ENCODE results near the gene CMSS1.

The CMSS1 gene

DNA sequence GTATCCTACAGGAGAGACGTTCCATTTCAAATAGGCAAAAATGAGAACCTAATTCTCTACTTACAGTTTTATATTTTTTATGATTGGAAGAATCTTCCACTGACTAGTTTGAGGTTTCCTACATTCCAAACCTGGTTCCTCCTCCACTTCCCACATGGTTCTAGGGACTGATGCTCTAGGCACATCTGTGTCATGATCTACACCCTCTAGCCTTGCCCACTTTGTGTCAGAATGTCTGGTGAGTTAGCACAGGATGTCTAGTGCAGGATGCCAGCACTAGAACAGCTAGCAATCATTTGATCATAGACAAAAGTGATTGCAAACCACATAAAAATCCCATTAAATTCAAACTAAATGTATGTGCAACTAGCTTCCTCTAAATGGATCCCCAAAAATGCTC, 323.3 kb downstream of the CMSS1 start:
- H3K27me3 ChIP-seq (ENCODE audit: insufficient read depth, low read length, poor library complexity) = no peaks in the 10 kb centered on the region
- no peaks in the 10 kb centered on the region for H3K4me1 ChIP-seq (ENCODE audit: control insufficient read depth, low read depth, low read length)
- H3K23ac ChIP-seq (ENCODE audit: low read length) = no peak overlapping the region
- no peak overlapping the region for H3K27ac ChIP-seq (ENCODE audit: low read depth, low read length)
- DNase-seq = no peak
- H3K4me2 ChIP-seq (ENCODE audit: low read length) = no peak overlapping the region
- H2BK120ac ChIP-seq (ENCODE audit: low read depth, low read length) = no peak overlapping the region
- H4K8ac ChIP-seq (ENCODE audit: low read depth, low read length) = no peak overlapping the region
- no peak overlapping the region for H4K5ac ChIP-seq (ENCODE audit: low read length)
- no peaks in the 10 kb centered on the region for H3K36me3 ChIP-seq (ENCODE audit: control insufficient read depth, insufficient read depth, low read length)
- H3K9ac ChIP-seq (ENCODE audit: low read length) = no peak overlapping the region
- H2AK5ac ChIP-seq (ENCODE audit: low read length) = no peak overlapping the region
- H3K18ac ChIP-seq (ENCODE audit: low read length) = no peak overlapping the region
- no peak overlapping the region for H3K4me3 ChIP-seq (ENCODE audit: low read length)
- no peak overlapping the region for H2BK5ac ChIP-seq (ENCODE audit: low read length)
- no peak overlapping the region for H3K4ac ChIP-seq (ENCODE audit: low read depth, low read length)
- H3K56ac ChIP-seq (ENCODE audit: low read length) = no peak overlapping the region
- H2BK15ac ChIP-seq (replicated peaks; ENCODE audit: low read depth) = no peak overlapping the region
- no peaks in the 10 kb centered on the region for H3K79me1 ChIP-seq (ENCODE audit: low read length)
- no peaks in the 10 kb centered on the region for H3K79me2 ChIP-seq (ENCODE audit: control insufficient read depth, insufficient read depth, low read length)
- no CpG with 5 or more reads among the region's 1 CpG for WGBS (ENCODE audit: extremely low coverage, insufficient coverage, low lambda C conversion rate)

DNA sequence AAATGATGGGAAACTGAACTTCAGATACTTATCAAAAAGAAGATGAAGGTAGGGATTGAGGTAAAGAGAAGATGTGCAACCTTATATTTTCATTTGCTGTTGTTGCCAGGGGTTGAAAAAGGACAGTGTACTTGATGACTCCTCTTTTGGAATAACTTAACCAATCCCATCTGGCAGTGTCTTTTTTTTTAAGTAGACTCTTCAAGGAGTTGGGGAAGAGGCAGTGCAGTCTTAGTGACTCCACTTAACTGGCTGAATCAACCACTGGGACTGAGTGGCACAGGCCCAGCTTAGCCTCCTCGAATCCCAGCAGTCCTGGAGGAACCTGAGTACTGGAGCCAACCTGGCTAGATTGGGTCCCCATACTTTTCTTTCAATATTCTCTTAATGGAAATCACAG, 323.9 kb downstream of the CMSS1 start:
- H4K5ac ChIP-seq (ENCODE audit: low read length) = no peak overlapping the region
- no peak overlapping the region for H2BK15ac ChIP-seq (replicated peaks; ENCODE audit: low read depth)
- H4K8ac ChIP-seq (ENCODE audit: low read depth, low read length) = no peak overlapping the region
- H3K27ac ChIP-seq (ENCODE audit: low read depth, low read length) = no peak overlapping the region
- H3K79me1 ChIP-seq (ENCODE audit: low read length) = no peaks in the 10 kb centered on the region
- no peak overlapping the region for H2BK120ac ChIP-seq (ENCODE audit: low read depth, low read length)
- H3K4me1 ChIP-seq (ENCODE audit: control insufficient read depth, low read depth, low read length) = no peaks in the 10 kb centered on the region
- H3K36me3 ChIP-seq (ENCODE audit: control insufficient read depth, insufficient read depth, low read length) = no peaks in the 10 kb centered on the region
- H3K4ac ChIP-seq (ENCODE audit: low read depth, low read length) = no peak overlapping the region
- no peak for DNase-seq
- no peak overlapping the region for H3K18ac ChIP-seq (ENCODE audit: low read length)
- H3K56ac ChIP-seq (ENCODE audit: low read length) = no peak overlapping the region
- no peak overlapping the region for H3K4me2 ChIP-seq (ENCODE audit: low read length)
- no peaks in the 10 kb centered on the region for H3K79me2 ChIP-seq (ENCODE audit: control insufficient read depth, insufficient read depth, low read length)
- H3K23ac ChIP-seq (ENCODE audit: low read length) = no peak overlapping the region
- H2BK5ac ChIP-seq (ENCODE audit: low read length) = no peak overlapping the region
- H3K9ac ChIP-seq (ENCODE audit: low read length) = no peak overlapping the region
- no CpG with 5 or more reads among the region's 1 CpG for WGBS (ENCODE audit: extremely low coverage, insufficient coverage, low lambda C conversion rate)
- no peaks in the 10 kb centered on the region for H3K27me3 ChIP-seq (ENCODE audit: insufficient read depth, low read length, poor library complexity)
- no peak overlapping the region for H2AK5ac ChIP-seq (ENCODE audit: low read length)
- no peak overlapping the region for H3K4me3 ChIP-seq (ENCODE audit: low read length)

DNA sequence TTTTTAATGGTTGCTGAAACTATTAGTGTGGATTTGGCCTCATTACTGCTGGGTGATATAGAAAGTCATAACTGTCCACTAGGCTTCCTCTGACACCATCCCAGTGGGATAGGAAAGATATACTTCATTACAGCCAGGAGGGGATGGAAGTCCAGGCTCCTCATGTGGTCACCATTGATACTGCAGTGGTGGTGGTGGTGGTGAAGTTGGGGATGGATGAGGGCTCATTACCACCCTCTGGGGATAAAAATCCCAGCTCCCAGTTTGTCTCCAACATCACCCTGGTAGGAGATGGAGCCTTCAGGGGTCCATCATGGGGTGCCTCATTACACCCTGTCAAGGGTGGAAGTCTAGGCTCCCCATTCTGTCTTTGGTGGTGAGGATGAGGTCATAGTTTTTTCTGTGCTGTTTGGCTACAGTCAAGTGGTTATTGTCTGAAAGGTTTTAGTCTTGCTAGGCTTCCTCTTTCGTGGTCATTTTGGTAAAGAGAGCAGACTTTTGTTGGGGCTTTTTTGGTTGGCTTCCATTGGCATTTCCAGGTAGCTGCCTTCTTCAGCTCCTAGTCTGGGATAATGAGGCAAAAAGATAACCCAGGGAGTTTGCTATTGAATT, 326.7 kb downstream of the CMSS1 start:
- Histone ChIP-seq H3K9ac (ENCODE audit: low read length) (no peak overlapping the region), H4K8ac (ENCODE audit: low read depth, low read length) (no peak overlapping the region)
- no CpG with 5 or more reads among the region's 1 CpG for WGBS (ENCODE audit: extremely low coverage, insufficient coverage, low lambda C conversion rate)

DNA sequence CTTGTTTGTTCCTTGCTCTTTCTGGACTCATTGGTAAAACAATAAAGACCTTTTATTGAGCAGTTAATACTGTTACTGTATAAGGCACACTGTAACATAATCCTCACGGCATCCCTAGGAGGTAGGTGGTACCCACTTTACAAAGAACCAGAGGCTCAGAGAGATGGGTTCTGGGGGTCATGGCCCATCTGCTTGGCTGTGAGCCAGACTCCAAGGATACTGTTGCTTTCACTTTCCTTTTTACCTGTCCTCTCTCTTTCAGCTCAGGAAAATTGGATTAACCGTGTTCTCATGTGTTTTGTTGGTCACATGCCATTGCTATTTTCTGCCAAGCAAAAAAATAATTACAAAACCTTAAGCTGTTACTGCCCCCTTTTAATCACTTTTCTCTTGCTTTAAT, 331.5 kb downstream of the CMSS1 start:
- H4K8ac ChIP-seq (ENCODE audit: low read depth, low read length) = no peak overlapping the region
- no peak overlapping the region for H3K4me3 ChIP-seq (ENCODE audit: low read length)
- no peaks in the 10 kb centered on the region for H3K79me2 ChIP-seq (ENCODE audit: control insufficient read depth, insufficient read depth, low read length)
- no peak overlapping the region for H2AK5ac ChIP-seq (ENCODE audit: low read length)
- no peak overlapping the region for H2BK120ac ChIP-seq (ENCODE audit: low read depth, low read length)
- no peak for DNase-seq
- H3K4ac ChIP-seq (ENCODE audit: low read depth, low read length) = no peak overlapping the region
- no peak overlapping the region for H3K4me2 ChIP-seq (ENCODE audit: low read length)
- no peak overlapping the region for H4K5ac ChIP-seq (ENCODE audit: low read length)
- no CpG with 5 or more reads among the region's 2 CpGs for WGBS (ENCODE audit: extremely low coverage, insufficient coverage, low lambda C conversion rate)
- no peak overlapping the region for H3K9ac ChIP-seq (ENCODE audit: low read length)
- no peak overlapping the region for H3K27ac ChIP-seq (ENCODE audit: low read depth, low read length)
- no peaks in the 10 kb centered on the region for H3K27me3 ChIP-seq (ENCODE audit: insufficient read depth, low read length, poor library complexity)
- no peak overlapping the region for H3K18ac ChIP-seq (ENCODE audit: low read length)
- no peak overlapping the region for H2BK15ac ChIP-seq (replicated peaks; ENCODE audit: low read depth)
- H3K56ac ChIP-seq (ENCODE audit: low read length) = no peak overlapping the region
- no peak overlapping the region for H2BK5ac ChIP-seq (ENCODE audit: low read length)
- no peaks in the 10 kb centered on the region for H3K79me1 ChIP-seq (ENCODE audit: low read length)
- H3K23ac ChIP-seq (ENCODE audit: low read length) = no peak overlapping the region
- no peaks in the 10 kb centered on the region for H3K36me3 ChIP-seq (ENCODE audit: control insufficient read depth, insufficient read depth, low read length)
- H3K4me1 ChIP-seq (ENCODE audit: control insufficient read depth, low read depth, low read length) = no peaks in the 10 kb centered on the region

More for the DNA sequence above, 326.7 kb downstream of the CMSS1 start:
- no peak overlapping the region for H3K4me3 ChIP-seq (ENCODE audit: low read length)
- no peak overlapping the region for H3K4ac ChIP-seq (ENCODE audit: low read depth, low read length)
- no peak overlapping the region for H2AK5ac ChIP-seq (ENCODE audit: low read length)
- no peak overlapping the region for H3K18ac ChIP-seq (ENCODE audit: low read length)
- no peak overlapping the region for H4K5ac ChIP-seq (ENCODE audit: low read length)
- H3K79me2 ChIP-seq (ENCODE audit: control insufficient read depth, insufficient read depth, low read length) = no peaks in the 10 kb centered on the region
- no peaks in the 10 kb centered on the region for H3K36me3 ChIP-seq (ENCODE audit: control insufficient read depth, insufficient read depth, low read length)
- no peak overlapping the region for H3K56ac ChIP-seq (ENCODE audit: low read length)
- no peaks in the 10 kb centered on the region for H3K27me3 ChIP-seq (ENCODE audit: insufficient read depth, low read length, poor library complexity)
- H2BK120ac ChIP-seq (ENCODE audit: low read depth, low read length) = no peak overlapping the region
- no peak overlapping the region for H3K23ac ChIP-seq (ENCODE audit: low read length)
- H3K27ac ChIP-seq (ENCODE audit: low read depth, low read length) = no peak overlapping the region
- H3K79me1 ChIP-seq (ENCODE audit: low read length) = no peaks in the 10 kb centered on the region
- no peak overlapping the region for H3K4me2 ChIP-seq (ENCODE audit: low read length)
- H3K4me1 ChIP-seq (ENCODE audit: control insufficient read depth, low read depth, low read length) = no peaks in the 10 kb centered on the region
- no peak overlapping the region for H2BK15ac ChIP-seq (replicated peaks; ENCODE audit: low read depth)
- no peak for DNase-seq
- H2BK5ac ChIP-seq (ENCODE audit: low read length) = no peak overlapping the region

DNA sequence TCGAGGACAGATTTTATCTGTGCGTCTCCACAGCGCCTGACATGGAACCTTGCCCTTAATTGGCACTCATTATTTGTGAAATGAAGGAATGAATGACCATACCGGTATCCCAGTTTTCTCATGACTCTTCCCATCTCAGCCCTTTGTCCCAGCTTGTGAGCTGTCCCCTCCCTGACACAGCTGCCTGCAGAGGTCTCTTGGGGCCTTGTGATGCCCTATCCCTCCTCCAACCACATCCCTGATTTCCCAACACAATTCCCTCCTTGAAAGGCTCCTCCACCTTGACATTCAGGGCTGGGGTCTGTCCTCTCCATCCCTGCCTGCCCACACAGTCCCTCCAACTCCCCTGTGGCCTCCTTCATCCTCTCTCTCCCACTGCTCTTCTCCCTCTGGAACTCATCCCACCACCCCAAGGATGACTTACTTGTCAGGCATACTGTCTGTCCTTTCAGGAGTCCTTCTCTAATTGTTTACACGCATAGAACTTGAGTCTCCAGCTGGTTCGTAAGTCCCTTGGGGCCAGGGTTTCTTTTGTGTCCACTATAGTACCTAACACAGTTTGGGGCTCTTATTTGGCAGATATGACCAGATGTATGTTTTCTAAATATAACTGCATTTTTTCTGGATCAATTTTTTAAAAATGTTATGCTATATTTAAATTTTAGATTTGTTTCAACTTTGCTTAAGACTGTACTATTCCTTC, 332.2 kb downstream of the CMSS1 start:
- Histone ChIP-seq H2BK15ac (replicated peaks; ENCODE audit: low read depth) (no peak overlapping the region), H3K9ac (ENCODE audit: low read length) (no peak overlapping the region), H3K18ac (ENCODE audit: low read length) (no peak overlapping the region), H3K79me1 (ENCODE audit: low read length) (no peaks in the 10 kb centered on the region), H3K27me3 (ENCODE audit: insufficient read depth, low read length, poor library complexity) (no peaks in the 10 kb centered on the region), H2BK120ac (ENCODE audit: low read depth, low read length) (no peak overlapping the region), H3K4ac (ENCODE audit: low read depth, low read length) (no peak overlapping the region), H3K79me2 (ENCODE audit: control insufficient read depth, insufficient read depth, low read length) (no peaks in the 10 kb centered on the region), H3K36me3 (ENCODE audit: control insufficient read depth, insufficient read depth, low read length) (no peaks in the 10 kb centered on the region), H2AK5ac (ENCODE audit: low read length) (no peak overlapping the region), H3K27ac (ENCODE audit: low read depth, low read length) (no peak overlapping the region), H2BK5ac (ENCODE audit: low read length) (no peak overlapping the region), H4K5ac (ENCODE audit: low read length) (no peak overlapping the region), H3K4me3 (ENCODE audit: low read length) (no peak overlapping the region), H3K23ac (ENCODE audit: low read length) (no peak overlapping the region), H3K56ac (ENCODE audit: low read length) (no peak overlapping the region), H3K4me2 (ENCODE audit: low read length) (no peak overlapping the region), H3K4me1 (ENCODE audit: control insufficient read depth, low read depth, low read length) (no peaks in the 10 kb centered on the region), H4K8ac (ENCODE audit: low read depth, low read length) (no peak overlapping the region)
- no peak for DNase-seq
- no CpG with 5 or more reads among the region's 6 CpGs for WGBS (ENCODE audit: extremely low coverage, insufficient coverage, low lambda C conversion rate)

DNA sequence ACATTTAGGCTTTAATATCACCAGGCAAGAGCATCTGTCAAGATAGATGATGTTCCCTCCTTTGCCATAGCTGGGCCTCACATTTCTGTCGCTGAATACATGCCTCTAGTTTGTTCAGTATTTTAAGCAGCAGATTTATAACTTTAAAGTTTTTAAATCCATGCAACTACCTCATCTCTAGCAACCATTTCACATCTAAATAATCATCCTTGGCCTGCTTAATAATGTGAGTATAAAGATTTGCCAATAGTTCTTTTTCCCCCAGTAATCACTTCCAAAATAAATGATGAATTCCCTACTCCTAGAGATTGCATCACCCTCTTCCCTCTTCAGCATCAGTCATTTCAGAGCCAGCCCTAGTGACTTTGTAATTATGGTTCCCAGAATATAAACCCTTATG, 332.8 kb downstream of the CMSS1 start:
- no peak overlapping the region for H4K5ac ChIP-seq (ENCODE audit: low read length)
- no peak overlapping the region for H2BK15ac ChIP-seq (replicated peaks; ENCODE audit: low read depth)
- H3K4me2 ChIP-seq (ENCODE audit: low read length) = no peak overlapping the region
- no peaks in the 10 kb centered on the region for H3K79me2 ChIP-seq (ENCODE audit: control insufficient read depth, insufficient read depth, low read length)
- H3K9ac ChIP-seq (ENCODE audit: low read length) = no peak overlapping the region
- H3K36me3 ChIP-seq (ENCODE audit: control insufficient read depth, insufficient read depth, low read length) = no peaks in the 10 kb centered on the region
- no peak overlapping the region for H4K8ac ChIP-seq (ENCODE audit: low read depth, low read length)
- H2BK5ac ChIP-seq (ENCODE audit: low read length) = no peak overlapping the region
- H3K23ac ChIP-seq (ENCODE audit: low read length) = no peak overlapping the region
- H3K18ac ChIP-seq (ENCODE audit: low read length) = no peak overlapping the region
- H3K79me1 ChIP-seq (ENCODE audit: low read length) = no peaks in the 10 kb centered on the region
- H3K27ac ChIP-seq (ENCODE audit: low read depth, low read length) = no peak overlapping the region
- no CpG with 5 or more reads among the region's 1 CpG for WGBS (ENCODE audit: extremely low coverage, insufficient coverage, low lambda C conversion rate)
- DNase-seq = no peak
- H2BK120ac ChIP-seq (ENCODE audit: low read depth, low read length) = no peak overlapping the region
- H3K56ac ChIP-seq (ENCODE audit: low read length) = no peak overlapping the region
- no peaks in the 10 kb centered on the region for H3K27me3 ChIP-seq (ENCODE audit: insufficient read depth, low read length, poor library complexity)
- H3K4ac ChIP-seq (ENCODE audit: low read depth, low read length) = no peak overlapping the region
- H3K4me3 ChIP-seq (ENCODE audit: low read length) = no peak overlapping the region
- no peak overlapping the region for H2AK5ac ChIP-seq (ENCODE audit: low read length)
- no peaks in the 10 kb centered on the region for H3K4me1 ChIP-seq (ENCODE audit: control insufficient read depth, low read depth, low read length)
